ENCODE results near the gene GPATCH2L.

The GPATCH2L gene

GRCh38 chr14:76154539-76155126 is 2.9 kb downstream of the GPATCH2L start:
- Mint-ChIP-seq H3K27me3 (no peaks in the 10 kb centered on the region), H3K4me3 (peak overlapping the region; percentile 96), H3K27ac (no peak overlapping the region), H3K4me1 (ENCODE audit: low read depth) (peaks cover 67% of the 10 kb centered on the region), H3K9me3 (peaks cover 4% of the 10 kb centered on the region), H3K36me3 (ENCODE audit: low read depth) (peaks cover 71% of the 10 kb centered on the region)

- H3K27ac Mint-ChIP-seq = no peak overlapping the region
- peaks cover 82% of the 10 kb centered on the region for H3K36me3 Mint-ChIP-seq (ENCODE audit: low read depth)
- no peaks in the 10 kb centered on the region for H3K27me3 Mint-ChIP-seq
- H3K9me3 Mint-ChIP-seq = no peaks in the 10 kb centered on the region
- H3K4me3 Mint-ChIP-seq = no peak overlapping the region
- peaks cover 17% of the 10 kb centered on the region for H3K4me1 Mint-ChIP-seq (ENCODE audit: low read depth)
Observed at GRCh38 chr14:76163668-76164363, 12.1 kb downstream of the GPATCH2L start.

- Mint-ChIP-seq H3K4me3 (no peak overlapping the region), H3K36me3 (ENCODE audit: low read depth) (peaks cover 84% of the 10 kb centered on the region), H3K9me3 (no peaks in the 10 kb centered on the region), H3K27ac (no peak overlapping the region), H3K4me1 (ENCODE audit: low read depth) (peaks cover 2% of the 10 kb centered on the region), H3K27me3 (no peaks in the 10 kb centered on the region)
Observed at GRCh38 chr14:76168531-76168930, 16.8 kb downstream of the GPATCH2L start.

- H3K36me3 Mint-ChIP-seq (ENCODE audit: low read depth) = peaks cover 83% of the 10 kb centered on the region
Observed at GRCh38 chr14:76169776-76170175, 18.1 kb downstream of the GPATCH2L start.

GRCh38 chr14:76174982-76175381 is 23.3 kb downstream of the GPATCH2L start:
- peaks cover 79% of the 10 kb centered on the region for H3K36me3 Mint-ChIP-seq (ENCODE audit: low read depth)
- no peak overlapping the region for H3K27ac Mint-ChIP-seq
- H3K4me1 Mint-ChIP-seq (ENCODE audit: low read depth) = no peaks in the 10 kb centered on the region
- no peak overlapping the region for H3K4me3 Mint-ChIP-seq
- H3K27me3 Mint-ChIP-seq = no peaks in the 10 kb centered on the region
- no peaks in the 10 kb centered on the region for H3K9me3 Mint-ChIP-seq

More at GRCh38 chr14:76169776-76170175, 18.1 kb downstream of the GPATCH2L start:
- H3K27me3 Mint-ChIP-seq = no peaks in the 10 kb centered on the region
- H3K9me3 Mint-ChIP-seq = no peaks in the 10 kb centered on the region
- H3K4me3 Mint-ChIP-seq = no peak overlapping the region
- H3K4me1 Mint-ChIP-seq (ENCODE audit: low read depth) = no peaks in the 10 kb centered on the region
- no peak overlapping the region for H3K27ac Mint-ChIP-seq

- H3K4me3 Mint-ChIP-seq = no peak overlapping the region
- H3K36me3 Mint-ChIP-seq (ENCODE audit: low read depth) = peaks cover 78% of the 10 kb centered on the region
- H3K27ac Mint-ChIP-seq = no peak overlapping the region
- H3K27me3 Mint-ChIP-seq = no peaks in the 10 kb centered on the region
- no peaks in the 10 kb centered on the region for H3K9me3 Mint-ChIP-seq
- no peaks in the 10 kb centered on the region for H3K4me1 Mint-ChIP-seq (ENCODE audit: low read depth)
Observed at GRCh38 chr14:76175942-76176341, 24.2 kb downstream of the GPATCH2L start.

GRCh38 chr14:76181546-76181945 is 29.8 kb downstream of the GPATCH2L start:
- H3K4me1 Mint-ChIP-seq (ENCODE audit: low read depth) = peaks cover 4% of the 10 kb centered on the region
- H3K27me3 Mint-ChIP-seq = no peaks in the 10 kb centered on the region
- H3K36me3 Mint-ChIP-seq (ENCODE audit: low read depth) = peaks cover 70% of the 10 kb centered on the region
- no peaks in the 10 kb centered on the region for H3K9me3 Mint-ChIP-seq
- no peak overlapping the region for H3K27ac Mint-ChIP-seq
- H3K4me3 Mint-ChIP-seq = no peak overlapping the region

GRCh38 chr14:76186308-76187027 is 34.7 kb downstream of the GPATCH2L start:
- H3K36me3 Mint-ChIP-seq (ENCODE audit: low read depth) = peaks cover 66% of the 10 kb centered on the region
- H3K4me3 Mint-ChIP-seq = no peak overlapping the region
- no peak overlapping the region for H3K27ac Mint-ChIP-seq
- no peaks in the 10 kb centered on the region for H3K9me3 Mint-ChIP-seq
- no peaks in the 10 kb centered on the region for H3K27me3 Mint-ChIP-seq
- H3K4me1 Mint-ChIP-seq (ENCODE audit: low read depth) = peaks cover 23% of the 10 kb centered on the region

- peaks cover 82% of the 10 kb centered on the region for H3K36me3 Mint-ChIP-seq (ENCODE audit: low read depth)
- peaks cover 20% of the 10 kb centered on the region for H3K4me1 Mint-ChIP-seq (ENCODE audit: low read depth)
- H3K4me3 Mint-ChIP-seq = no peak overlapping the region
- H3K27ac Mint-ChIP-seq = no peak overlapping the region
- H3K27me3 Mint-ChIP-seq = no peaks in the 10 kb centered on the region
- no peaks in the 10 kb centered on the region for H3K9me3 Mint-ChIP-seq
Observed at GRCh38 chr14:76191297-76191696, 39.6 kb downstream of the GPATCH2L start.

GRCh38 chr14:76193696-76194095 is 42.0 kb downstream of the GPATCH2L start:
- Mint-ChIP-seq H3K27ac (no peak overlapping the region), H3K4me1 (ENCODE audit: low read depth) (peaks cover 19% of the 10 kb centered on the region)

GRCh38 chr14:76194327-76194726 is 42.6 kb downstream of the GPATCH2L start:
- H3K4me1 Mint-ChIP-seq (ENCODE audit: low read depth) = peaks cover 14% of the 10 kb centered on the region
- no peak overlapping the region for H3K27ac Mint-ChIP-seq
- H3K36me3 Mint-ChIP-seq (ENCODE audit: low read depth) = peaks cover 87% of the 10 kb centered on the region
- no peak overlapping the region for H3K4me3 Mint-ChIP-seq
- H3K27me3 Mint-ChIP-seq = no peaks in the 10 kb centered on the region
- no peaks in the 10 kb centered on the region for H3K9me3 Mint-ChIP-seq

More at GRCh38 chr14:76193696-76194095, 42.0 kb downstream of the GPATCH2L start:
- H3K27me3 Mint-ChIP-seq = no peaks in the 10 kb centered on the region
- no peak overlapping the region for H3K4me3 Mint-ChIP-seq
- no peaks in the 10 kb centered on the region for H3K9me3 Mint-ChIP-seq
- H3K36me3 Mint-ChIP-seq (ENCODE audit: low read depth) = peaks cover 88% of the 10 kb centered on the region

GRCh38 chr14:76195003-76195402 is 43.3 kb downstream of the GPATCH2L start:
- no peaks in the 10 kb centered on the region for H3K27me3 Mint-ChIP-seq
- H3K27ac Mint-ChIP-seq = no peak overlapping the region
- H3K4me1 Mint-ChIP-seq (ENCODE audit: low read depth) = peaks cover 8% of the 10 kb centered on the region
- H3K36me3 Mint-ChIP-seq (ENCODE audit: low read depth) = peaks cover 87% of the 10 kb centered on the region
- no peak overlapping the region for H3K4me3 Mint-ChIP-seq
- H3K9me3 Mint-ChIP-seq = no peaks in the 10 kb centered on the region

- Mint-ChIP-seq H3K27ac (no peak overlapping the region), H3K4me3 (no peak overlapping the region), H3K9me3 (no peaks in the 10 kb centered on the region), H3K27me3 (no peaks in the 10 kb centered on the region), H3K4me1 (ENCODE audit: low read depth) (no peaks in the 10 kb centered on the region), H3K36me3 (ENCODE audit: low read depth) (peaks cover 91% of the 10 kb centered on the region)
Observed at GRCh38 chr14:76196980-76197695, 45.4 kb downstream of the GPATCH2L start.

- H3K27me3 Mint-ChIP-seq = no peaks in the 10 kb centered on the region
- no peak overlapping the region for H3K27ac Mint-ChIP-seq
- H3K9me3 Mint-ChIP-seq = no peaks in the 10 kb centered on the region
- H3K4me1 Mint-ChIP-seq (ENCODE audit: low read depth) = peaks cover 8% of the 10 kb centered on the region
- H3K36me3 Mint-ChIP-seq (ENCODE audit: low read depth) = peaks cover 83% of the 10 kb centered on the region
- H3K4me3 Mint-ChIP-seq = no peak overlapping the region
Observed at GRCh38 chr14:76201162-76201561, 49.4 kb downstream of the GPATCH2L start.

All from stimulated activated naive CD8-positive, alpha-beta T cell treated with anti-CD3 and anti-CD28 coated beads, Interleukin-15, Interleukin-2, amounts not matched to agents 100 ng/mL and 50 ng/mL, for 24 hours (primary cell).